Measurements from ENCODE around the gene TRAPPC3. TPM values are rescaled to one million over a fixed set of nuclear protein-coding genes. Genes with fewer than 3 reads are reported as not detected.

Gene TRAPPC3
- total and polyA plus RNA-seq, 9 of the 15 experiments (the other 6 are each of a cell fraction or from before 2014, with no cell fraction given), result 20.6 to 141 (median 112) TPM

DNA sequence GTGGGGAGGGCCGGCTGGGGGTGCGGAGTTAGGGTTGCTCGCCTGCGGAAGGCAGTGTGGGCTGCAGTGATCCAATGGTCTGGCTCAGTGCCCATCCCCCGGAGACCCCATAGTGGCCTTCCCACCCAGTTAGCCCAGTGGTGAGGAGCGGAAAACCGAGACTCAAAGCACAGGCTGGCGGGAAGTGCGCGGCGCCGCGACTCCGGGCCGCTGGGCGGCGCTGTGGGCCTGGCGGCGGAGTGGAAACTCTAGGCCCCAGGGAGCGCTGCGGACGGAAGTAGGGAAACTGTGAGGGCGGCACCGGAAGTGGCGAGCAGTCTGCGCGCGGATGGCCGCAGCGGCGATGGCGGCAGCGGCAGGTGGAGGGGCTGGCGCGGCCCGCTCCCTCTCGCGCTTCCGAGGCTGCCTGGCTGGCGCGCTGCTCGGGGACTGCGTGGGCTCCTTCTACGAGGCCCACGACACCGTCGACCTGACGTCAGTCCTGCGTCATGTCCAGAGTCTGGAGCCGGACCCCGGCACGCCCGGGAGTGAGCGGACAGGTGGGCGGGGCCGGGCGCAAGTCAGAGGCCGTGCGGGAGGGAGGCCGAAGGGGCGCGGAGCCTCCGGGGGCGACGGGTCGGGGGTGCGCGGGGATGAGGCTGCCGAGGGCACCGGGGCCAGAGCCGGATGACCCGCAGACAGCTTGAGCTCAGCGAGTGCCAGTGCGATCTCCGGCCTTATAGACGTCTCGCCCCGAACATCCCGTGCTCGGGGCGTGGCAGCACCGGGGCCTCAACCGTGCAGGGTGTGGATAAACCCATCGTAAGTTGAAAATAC, 60.5 kb downstream of the TRAPPC3 start, which contains the start of gene ADPRS (continued):
- TF ChIP-seq, protein P1, sequence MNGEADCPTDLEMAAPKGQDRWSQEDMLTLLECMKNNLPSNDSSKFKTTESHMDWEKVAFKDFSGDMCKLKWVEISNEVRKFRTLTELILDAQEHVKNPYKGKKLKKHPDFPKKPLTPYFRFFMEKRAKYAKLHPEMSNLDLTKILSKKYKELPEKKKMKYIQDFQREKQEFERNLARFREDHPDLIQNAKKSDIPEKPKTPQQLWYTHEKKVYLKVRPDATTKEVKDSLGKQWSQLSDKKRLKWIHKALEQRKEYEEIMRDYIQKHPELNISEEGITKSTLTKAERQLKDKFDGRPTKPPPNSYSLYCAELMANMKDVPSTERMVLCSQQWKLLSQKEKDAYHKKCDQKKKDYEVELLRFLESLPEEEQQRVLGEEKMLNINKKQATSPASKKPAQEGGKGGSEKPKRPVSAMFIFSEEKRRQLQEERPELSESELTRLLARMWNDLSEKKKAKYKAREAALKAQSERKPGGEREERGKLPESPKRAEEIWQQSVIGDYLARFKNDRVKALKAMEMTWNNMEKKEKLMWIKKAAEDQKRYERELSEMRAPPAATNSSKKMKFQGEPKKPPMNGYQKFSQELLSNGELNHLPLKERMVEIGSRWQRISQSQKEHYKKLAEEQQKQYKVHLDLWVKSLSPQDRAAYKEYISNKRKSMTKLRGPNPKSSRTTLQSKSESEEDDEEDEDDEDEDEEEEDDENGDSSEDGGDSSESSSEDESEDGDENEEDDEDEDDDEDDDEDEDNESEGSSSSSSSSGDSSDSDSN (IDR thresholded peaks at IDR 0.05; ENCODE audit: borderline replicate concordance in 1 of 2, low read depth in 2 of 2, low read length in 2 of 2), result 0 out of 4 replicates have a peak, but pooled peaks of 1 of the 2 experiments have one; percentile 29
- TF ChIP-seq ERF (CRISPR knock-in tag; IDR thresholded peaks at IDR 0.05), result peak; percentile 71
- TF ChIP-seq RBFOX2 (IDR thresholded peaks at IDR 0.05; ENCODE audit: low read depth, low read length), result peak; percentile 98
- peak; percentile 14; the same call in 1 of the 2 replicates for TF ChIP-seq HDAC6 (IDR thresholded peaks at IDR 0.05; ENCODE audit: low read depth, low read length)
- TF ChIP-seq HSF4 (CRISPR knock-in tag; IDR thresholded peaks at IDR 0.05; ENCODE audit: borderline replicate concordance), result no peak
- no peak for TF ChIP-seq ZNF217 (CRISPR knock-in tag; IDR thresholded peaks at IDR 0.05)
- no peak for TF ChIP-seq ZNF124 (CRISPR knock-in tag; IDR thresholded peaks at IDR 0.05)
- TF ChIP-seq HIVEP1 (CRISPR knock-in tag; IDR thresholded peaks at IDR 0.05), result no peak
- TF ChIP-seq, protein P2, sequence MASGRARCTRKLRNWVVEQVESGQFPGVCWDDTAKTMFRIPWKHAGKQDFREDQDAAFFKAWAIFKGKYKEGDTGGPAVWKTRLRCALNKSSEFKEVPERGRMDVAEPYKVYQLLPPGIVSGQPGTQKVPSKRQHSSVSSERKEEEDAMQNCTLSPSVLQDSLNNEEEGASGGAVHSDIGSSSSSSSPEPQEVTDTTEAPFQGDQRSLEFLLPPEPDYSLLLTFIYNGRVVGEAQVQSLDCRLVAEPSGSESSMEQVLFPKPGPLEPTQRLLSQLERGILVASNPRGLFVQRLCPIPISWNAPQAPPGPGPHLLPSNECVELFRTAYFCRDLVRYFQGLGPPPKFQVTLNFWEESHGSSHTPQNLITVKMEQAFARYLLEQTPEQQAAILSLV (tag; IDR thresholded peaks at IDR 0.05), result no peak
- TF ChIP-seq SIN3B (IDR thresholded peaks at IDR 0.05; ENCODE audit: low read depth), result peak; percentile 100
- TF ChIP-seq ZNF239 (CRISPR knock-in tag; IDR thresholded peaks at IDR 0.05), result peak; percentile 60
- TF ChIP-seq, protein P3, sequence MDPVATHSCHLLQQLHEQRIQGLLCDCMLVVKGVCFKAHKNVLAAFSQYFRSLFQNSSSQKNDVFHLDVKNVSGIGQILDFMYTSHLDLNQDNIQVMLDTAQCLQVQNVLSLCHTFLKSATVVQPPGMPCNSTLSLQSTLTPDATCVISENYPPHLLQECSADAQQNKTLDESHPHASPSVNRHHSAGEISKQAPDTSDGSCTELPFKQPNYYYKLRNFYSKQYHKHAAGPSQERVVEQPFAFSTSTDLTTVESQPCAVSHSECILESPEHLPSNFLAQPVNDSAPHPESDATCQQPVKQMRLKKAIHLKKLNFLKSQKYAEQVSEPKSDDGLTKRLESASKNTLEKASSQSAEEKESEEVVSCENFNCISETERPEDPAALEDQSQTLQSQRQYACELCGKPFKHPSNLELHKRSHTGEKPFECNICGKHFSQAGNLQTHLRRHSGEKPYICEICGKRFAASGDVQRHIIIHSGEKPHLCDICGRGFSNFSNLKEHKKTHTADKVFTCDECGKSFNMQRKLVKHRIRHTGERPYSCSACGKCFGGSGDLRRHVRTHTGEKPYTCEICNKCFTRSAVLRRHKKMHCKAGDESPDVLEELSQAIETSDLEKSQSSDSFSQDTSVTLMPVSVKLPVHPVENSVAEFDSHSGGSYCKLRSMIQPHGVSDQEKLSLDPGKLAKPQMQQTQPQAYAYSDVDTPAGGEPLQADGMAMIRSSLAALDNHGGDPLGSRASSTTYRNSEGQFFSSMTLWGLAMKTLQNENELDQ (CRISPR knock-in tag; IDR thresholded peaks at IDR 0.05; ENCODE audit: borderline replicate concordance), result no peak
- TF ChIP-seq L3MBTL2 (IDR thresholded peaks at IDR 0.05), result peak; percentile 83
- no peak for TF ChIP-seq PURB (CRISPR knock-in tag; IDR thresholded peaks at IDR 0.05; ENCODE audit: low read depth)
- peak; percentile 99 for TF ChIP-seq CREM (IDR thresholded peaks at IDR 0.05; ENCODE audit: low read depth)
- TF ChIP-seq ZNF143 (CRISPR knock-in tag; IDR thresholded peaks at IDR 0.05), result peak; percentile 60
- no peak for TF ChIP-seq SRSF9 (IDR thresholded peaks at IDR 0.05; ENCODE audit: borderline replicate concordance, low read depth, low read length)
- TF ChIP-seq EHMT2 (IDR thresholded peaks at IDR 0.05), result 0 out of 2 replicates have a peak, but pooled peaks have one; percentile 46
- peak; percentile 94 for TF ChIP-seq MAZ (CRISPR knock-in tag; conservative IDR thresholded peaks at IDR 0.05 in 1 of 2, IDR thresholded peaks at IDR 0.05 in 1 of 2)
- no peak for TF ChIP-seq CHD4 (IDR thresholded peaks at IDR 0.05; ENCODE audit: insufficient read depth, insufficient replicate concordance, low read depth, low read length, poor library complexity, severe bottlenecking)
- peak; percentile 88 for TF ChIP-seq RBM22 (IDR thresholded peaks at IDR 0.05; ENCODE audit: low read depth, low read length, poor library complexity, severe bottlenecking)
- no peak for TF ChIP-seq FOS (IDR thresholded peaks at IDR 0.05; ENCODE audit: extremely low read depth, insufficient read length)

All from K562 (cell line).